Cardiac muscle cell (in vitro differentiated cells and primary cell): ENCODE results near the gene RBM24. TPM values are rescaled to one million over a fixed set of nuclear protein-coding genes. Genes with fewer than 3 reads are reported as not detected.
A peak's percentile ranks its signal among the peaks of the same experiment; 100 is the strongest.

Experiments used
- DNase-seq, 2 donors: peaks; one replicate each; pipeline versions ENCODE4 v3.0.0 to v3.0.0-alpha.2; 2010 to 2017; ENCODE audit warnings: low read depth in 1 of 2, low spot score in 1 of 2
- H3K27ac ChIP-seq: fragments of 200-600 bp; sonication (generic); 2 replicates; pipeline ENCODE4 v1.5.1; 2016
- H3K27me3 ChIP-seq: fragments of 200-600 bp; sonication (generic); 2 replicates; pipeline ENCODE4 v1.6.0; 2016; ENCODE audit warnings: control low read depth
- H3K36me3 ChIP-seq: fragments of 200-600 bp; sonication (generic); 2 replicates; pipeline ENCODE4 v1.5.1; 2016; ENCODE audit warnings: control low read depth
- H3K4me1 ChIP-seq: fragments of 200-600 bp; sonication (generic); 2 replicates; pipeline ENCODE4 v1.8.1; 2017; ENCODE audit warnings: low read depth, mild to moderate bottlenecking, mixed run types
- H3K4me3 ChIP-seq: fragments of 200-600 bp; sonication (generic); 2 replicates; pipeline ENCODE4 v1.5.1; 2016; ENCODE audit warnings: mild to moderate bottlenecking
- H3K9me3 ChIP-seq: fragments of 200-600 bp; sonication (generic); 2 replicates; pipeline ENCODE4 v1.5.1; 2017; ENCODE audit warnings: low read depth, mild to moderate bottlenecking, control low read depth
- CTCF ChIP-seq: IDR thresholded peaks from 2 replicates; pipeline ENCODE4 v1.5.1; 2012; ENCODE audit warnings: low read depth, mild to moderate bottlenecking, low read length
- polyA plus RNA-seq: library from polyadenylated mRNA; unstranded; fragments of >200 nt; fragmentation: Nextera tagmentation; extraction: Ambion mirVana; gene quantifications from 2 replicates; pipeline ENCODE4 v1.2.1, GENCODE V29; 2016
- total RNA-seq: library from RNA; depleted of rRNA; stranded (reverse); fragments of >200 nt; gene quantifications from 2 replicates; pipeline ENCODE4 v1.2.3, GENCODE V29; 2016

Gene RBM24
- total RNA-seq (194 and 316 TPM in 2 replicates), polyA plus RNA-seq (190 and 366 TPM in 2 replicates)

- peak; percentile 62 to 78 for DNase-seq
- TF ChIP-seq CTCF: peak; percentile 34
- Histone ChIP-seq H3K36me3 (peaks cover 32% of the 10 kb centered on the region), H3K9me3 (no peaks in the 10 kb centered on the region), H3K4me3 (peak within 1 kb of the TSS; percentile 97), H3K27ac (peak within 1 kb of the TSS; percentile 99), H3K27me3 (no peaks in the 10 kb centered on the region), H3K4me1 (peaks cover 44% of the 10 kb centered on the region)
These were observed at the start of gene RBM24 for GRCh38 chr6:17281100-17281496. RBM24 (plus strand) TSS chr6:17281361; CDS start chr6:17281582, 221 bp downstream.

- Histone ChIP-seq H3K4me1 (no peaks in the 10 kb centered on the region), H3K9me3 (no peaks in the 10 kb centered on the region), H3K27ac (no peak overlapping the region), H3K4me3 (no peak overlapping the region), H3K36me3 (no peaks in the 10 kb centered on the region), H3K27me3 (no peaks in the 10 kb centered on the region)
- DNase-seq: peak in 1 of 2 donors; percentile 10
- TF ChIP-seq CTCF: no peak
These were observed 47.6 kb upstream of the RBM24 start for GRCh38 chr6:17233531-17233930.

GRCh38 chr6:17237246-17237645, 43.9 kb upstream of the RBM24 start:
- no peaks in the 10 kb centered on the region for H3K9me3 ChIP-seq
- TF ChIP-seq CTCF: no peak

GRCh38 chr6:17239260-17239659, 41.9 kb upstream of the RBM24 start:
- no peaks in the 10 kb centered on the region for H3K9me3 ChIP-seq
- no peak overlapping the region for H3K27ac ChIP-seq
- no peak overlapping the region for H3K4me3 ChIP-seq
- H3K27me3 ChIP-seq: no peaks in the 10 kb centered on the region
- H3K4me1 ChIP-seq: no peaks in the 10 kb centered on the region
- no peak for TF ChIP-seq CTCF
- no peak for DNase-seq
- H3K36me3 ChIP-seq: no peaks in the 10 kb centered on the region

More at GRCh38 chr6:17237246-17237645, 43.9 kb upstream of the RBM24 start:
- no peaks in the 10 kb centered on the region for H3K36me3 ChIP-seq
- no peak overlapping the region for H3K27ac ChIP-seq
- H3K4me1 ChIP-seq: no peaks in the 10 kb centered on the region
- no peak overlapping the region for H3K4me3 ChIP-seq
- no peaks in the 10 kb centered on the region for H3K27me3 ChIP-seq
- DNase-seq: no peak

- DNase-seq: no peak
- Histone ChIP-seq H3K27ac (no peak overlapping the region), H3K36me3 (no peaks in the 10 kb centered on the region), H3K27me3 (no peaks in the 10 kb centered on the region), H3K9me3 (no peaks in the 10 kb centered on the region), H3K4me1 (no peaks in the 10 kb centered on the region), H3K4me3 (no peak overlapping the region)
- no peak for TF ChIP-seq CTCF
These were observed 40.2 kb upstream of the RBM24 start for GRCh38 chr6:17240803-17241500.
